ENCODE measurements around the gene CNOT4. TPM values are rescaled to one million over a fixed set of nuclear protein-coding genes. Genes with fewer than 3 reads are reported as not detected.

CNOT4 gene
- total and polyA plus RNA-seq, 12 donors = 8.7 to 28.1 (median 16.8) TPM

DNA sequence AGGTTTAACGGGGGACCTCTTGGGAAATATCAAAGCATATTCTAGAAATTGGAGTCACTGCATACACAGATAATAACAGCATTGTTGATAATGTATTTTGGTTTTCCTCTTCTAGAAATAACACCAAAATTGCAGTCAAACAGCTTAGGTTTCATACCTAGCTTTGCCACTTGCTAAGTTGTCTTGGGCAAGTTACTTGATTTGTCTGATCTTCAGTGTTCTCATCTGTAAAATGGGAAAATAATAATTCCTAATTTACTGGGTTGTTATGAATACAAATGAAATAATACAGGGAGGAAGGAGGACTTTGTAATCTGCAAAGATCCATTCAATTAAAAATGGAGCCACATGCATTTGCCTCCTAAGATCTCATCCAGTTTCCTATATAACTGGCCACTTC lies 27.6 kb upstream of the CNOT4 start:
- 83 to 89% (median 85%) methylated on average over 1 of the region's 1 CpG for WGBS, 4 donors
- no peaks in the 10 kb centered on the region for H3K4me1 ChIP-seq (replicated peaks in 1 of 2)
- H3K27me3 ChIP-seq = no peaks in the 10 kb centered on the region
- no peak for DNase-seq
- H3K36me3 ChIP-seq (replicated peaks in 1 of 2) = no peaks in the 10 kb centered on the region
- intact Hi-C loops (cut with DNase I) = no loop called here
- H3K27ac ChIP-seq = no peak overlapping the region
- TF ChIP-seq CTCF (IDR thresholded peaks at IDR 0.05) (no peak), POLR2A (IDR thresholded peaks at IDR 0.05) (no peak)
- H3K9me3 ChIP-seq (replicated peaks in 1 of 3) = no peaks in the 10 kb centered on the region
- H3K4me3 ChIP-seq = no peak overlapping the region

- Histone ChIP-seq H3K27me3 (no peaks in the 10 kb centered on the region), H3K4me1 (replicated peaks in 1 of 2) (no peaks in the 10 kb centered on the region), H3K4me3 (no peak overlapping the region), H3K36me3 (replicated peaks in 1 of 2) (no peaks in the 10 kb centered on the region), H3K9me3 (replicated peaks in 1 of 3) (no peaks in the 10 kb centered on the region), H3K27ac (no peak overlapping the region)
- intact Hi-C loops (cut with DNase I) = no loop called here
- DNase-seq = peak in 4 of 7 donors; percentile 23 to 49 (median 36)
- 57 to 69% (median 66%) methylated on average over 7 of the region's 7 CpGs for WGBS, 4 donors
- TF ChIP-seq CTCF (IDR thresholded peaks at IDR 0.05) (no peak), POLR2A (IDR thresholded peaks at IDR 0.05) (no peak)
Observed at GRCh38 chr7:135536150-135536549, 26.2 kb upstream of the CNOT4 start.

- 74 to 82% (median 74%) methylated on average over 3 of the region's 3 CpGs for WGBS, 4 donors
- TF ChIP-seq POLR2A (IDR thresholded peaks at IDR 0.05) = no peak
- no peak for TF ChIP-seq CTCF (IDR thresholded peaks at IDR 0.05)
- no peaks in the 10 kb centered on the region for H3K36me3 ChIP-seq (replicated peaks in 1 of 2)
- intact Hi-C loops (cut with DNase I) = no loop called here
- no peaks in the 10 kb centered on the region for H3K9me3 ChIP-seq (replicated peaks in 1 of 3)
- no peaks in the 10 kb centered on the region for H3K27me3 ChIP-seq
- H3K4me1 ChIP-seq (replicated peaks in 1 of 2) = no peaks in the 10 kb centered on the region
- H3K4me3 ChIP-seq = no peak overlapping the region
- no peak for DNase-seq
- H3K27ac ChIP-seq = no peak overlapping the region
Observed at GRCh38 chr7:135527025-135527424, 17.1 kb upstream of the CNOT4 start.

DNA sequence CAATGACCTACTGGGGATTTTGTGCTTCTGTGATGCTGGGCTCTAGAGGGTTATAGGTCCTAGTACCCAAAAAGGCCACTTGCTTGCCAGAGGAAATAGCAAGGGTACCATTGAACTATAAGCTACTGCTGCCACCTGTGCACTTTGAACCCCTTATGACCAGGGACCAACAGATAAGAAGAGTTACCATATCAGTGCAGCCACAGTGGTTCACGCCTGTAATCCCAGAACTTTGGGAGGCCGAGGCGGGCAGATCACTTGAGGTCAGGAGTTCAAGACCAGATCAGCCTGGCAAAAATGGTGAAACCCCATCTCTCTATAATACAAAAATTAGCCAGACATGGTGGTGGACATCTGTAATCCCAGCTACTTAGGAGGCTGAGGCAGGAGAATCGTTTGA lies 15.5 kb upstream of the CNOT4 start:
- no peaks in the 10 kb centered on the region for H3K4me1 ChIP-seq (replicated peaks in 1 of 2)
- no peak overlapping the region for H3K27ac ChIP-seq
- H3K36me3 ChIP-seq (replicated peaks in 1 of 2) = no peaks in the 10 kb centered on the region
- TF ChIP-seq CTCF (IDR thresholded peaks at IDR 0.05) = no peak
- TF ChIP-seq POLR2A (IDR thresholded peaks at IDR 0.05) = no peak
- WGBS, 4 donors = 90 to 95% (median 94%) methylated on average over 3 to 4 of the region's 4 CpGs
- H3K27me3 ChIP-seq = no peaks in the 10 kb centered on the region
- H3K9me3 ChIP-seq (replicated peaks in 1 of 3) = no peaks in the 10 kb centered on the region
- intact Hi-C loops (cut with DNase I) = no loop called here
- no peak overlapping the region for H3K4me3 ChIP-seq
- no peak for DNase-seq

Measured in adrenal gland (tissue), 12 donors.